HepG2 (cell line): ENCODE data around the gene CAB39. TPM values are rescaled to one million over a fixed set of nuclear protein-coding genes. Genes with fewer than 3 reads are reported as not detected.

Source experiments
- JDP2 ChIP-seq: sonication (generic); formaldehyde crosslinking; IDR thresholded peaks from 2 replicates; pipeline ENCODE4 v1.8.1; 2022; ENCODE audit warnings: missing genetic modification reagents, borderline replicate concordance
- MEF2D ChIP-seq: sonication (generic); formaldehyde crosslinking; IDR thresholded peaks from 2 replicates; pipeline ENCODE4 v1.5.1; 2020; ENCODE audit warnings: mild to moderate bottlenecking, missing genetic modification reagents
- NONO ChIP-seq, 2 experiments: fragments of 450-650 bp in 1 of 2; sonication (generic) in 1 of 2; formaldehyde crosslinking in 1 of 2; IDR thresholded peaks in 1 of 2; conservative IDR thresholded peaks in 1 of 2; 2 replicates each; pipeline versions ENCODE4 v1.6.1 to v1.8.0; 2017 to 2022; ENCODE audit warnings: mild to moderate bottlenecking in 1 of 2, missing genetic modification reagents in 1 of 2, moderate library complexity in 1 of 2
- POLR2AphosphoS2 ChIP-seq: IDR thresholded peaks from 2 replicates; pipeline ENCODE4 v1.6.1; 2011; ENCODE audit warnings: low read depth, low read length, improper control_type of control experiment
- SALL1 ChIP-seq: sonication (generic); formaldehyde crosslinking; IDR thresholded peaks from 2 replicates; pipeline ENCODE4 v1.8.0; 2022; ENCODE audit warnings: mild to moderate bottlenecking, missing genetic modification reagents
- TGIF2 ChIP-seq: IDR thresholded peaks from 2 replicates; pipeline ENCODE4 v1.6.1; 2016; ENCODE audit warnings: control low read depth, missing compliant biosample characterization
- TOE1 ChIP-seq: sonication (generic); formaldehyde crosslinking; IDR thresholded peaks from 2 replicates; pipeline ENCODE4 v1.4.0; 2020; ENCODE audit warnings: mild to moderate bottlenecking, missing genetic modification reagents
- ZC3H13 ChIP-seq: sonication (generic); formaldehyde crosslinking; IDR thresholded peaks from 2 replicates; pipeline ENCODE4 v1.8.1; 2023; ENCODE audit warnings: mild to moderate bottlenecking, missing genetic modification reagents, moderate library complexity
- ZIK1 ChIP-seq: sonication (generic); formaldehyde crosslinking; IDR thresholded peaks from 2 replicates; pipeline ENCODE4 v1.5.0; 2020; ENCODE audit warnings: mild to moderate bottlenecking, low read depth, missing genetic modification reagents, borderline replicate concordance
- ZNF121 ChIP-seq: sonication (generic); formaldehyde crosslinking; IDR thresholded peaks from 2 replicates; pipeline ENCODE4 v1.5.0; 2020; ENCODE audit warnings: mild to moderate bottlenecking, missing genetic modification reagents
- ZNF124 ChIP-seq: sonication (generic); formaldehyde crosslinking; IDR thresholded peaks from 2 replicates; pipeline ENCODE4 v1.4.0; 2020; ENCODE audit warnings: missing genetic modification reagents
- ZNF160 ChIP-seq: sonication (generic); formaldehyde crosslinking; IDR thresholded peaks from 2 replicates; pipeline ENCODE4 v1.8.0; 2022; ENCODE audit warnings: mild to moderate bottlenecking, inconsistent platforms, missing genetic modification reagents
- ZNF234 ChIP-seq: sonication (generic); formaldehyde crosslinking; conservative IDR thresholded peaks from 2 replicates; pipeline ENCODE4 v1.5.1; 2020; ENCODE audit warnings: mild to moderate bottlenecking, missing genetic modification reagents
- ZNF484 ChIP-seq: sonication (generic); formaldehyde crosslinking; IDR thresholded peaks from 2 replicates; pipeline ENCODE4 v1.5.1; 2020; ENCODE audit warnings: mild to moderate bottlenecking, low read depth, missing genetic modification reagents, borderline replicate concordance
- ZNF557 ChIP-seq: sonication (generic); formaldehyde crosslinking; IDR thresholded peaks from 2 replicates; pipeline ENCODE4 v1.4.0; 2020; ENCODE audit warnings: missing genetic modification reagents
- ZNF746 ChIP-seq: sonication (generic); formaldehyde crosslinking; IDR thresholded peaks from 2 replicates; pipeline ENCODE4 v1.8.0; 2022; ENCODE audit warnings: mild to moderate bottlenecking, missing genetic modification reagents
- polyA plus RNA-seq, 8 experiments: library from polyadenylated mRNA; depleted of rRNA in 3 of 8; stranded (reverse) in 7 of 8; unstranded in 1 of 8; fragments of >200 nt; fragmentation: Illumina TruSeq in 4 of 8; extraction: Trizol in 4 of 8; gene quantifications; 2 replicates each; pipeline versions ENCODE4 v1.2.1 to v1.2.3, GENCODE V29; 2011 to 2016; ENCODE audit warnings: low read depth in 4 of 8, missing spikeins in 1 of 8, mixed read lengths in 1 of 8; ENCODE audit not compliant: insufficient read depth in 1 of 8
- total RNA-seq, 5 experiments: library from RNA; depleted of rRNA; stranded (reverse); fragments of >200 nt; fragmentation: Illumina TruSeq; extraction: Trizol; gene quantifications; 2 replicates each; pipeline ENCODE4 v1.2.3, GENCODE V29; 2016; ENCODE audit warnings: low read depth in 1 of 5
- TF ChIP-seq, protein P1 (sequence below): sonication (generic); formaldehyde crosslinking; IDR thresholded peaks from 2 replicates; pipeline ENCODE4 v1.4.0; 2020; ENCODE audit warnings: missing genetic modification reagents, borderline replicate concordance
- TF ChIP-seq, protein P2 (sequence below): sonication (generic); formaldehyde crosslinking; IDR thresholded peaks from 2 replicates; pipeline ENCODE4 v1.8.0; 2022; ENCODE audit warnings: mild to moderate bottlenecking, missing genetic modification reagents, moderate library complexity
- TF ChIP-seq, protein P3 (sequence below): sonication (generic); formaldehyde crosslinking; IDR thresholded peaks from 2 replicates; pipeline ENCODE4 v1.4.0; 2020; ENCODE audit warnings: mild to moderate bottlenecking, missing genetic modification reagents
- TF ChIP-seq, protein P4 (sequence below): sonication (generic); formaldehyde crosslinking; IDR thresholded peaks from 2 replicates; pipeline ENCODE4 v1.4.0; 2020; ENCODE audit warnings: missing genetic modification reagents

CAB39 gene
- total and polyA plus RNA-seq, 2 of the 13 experiments (the other 11 are each of a cell fraction or from before 2014, with no cell fraction given): 19.3 to 45.3 TPM

DNA sequence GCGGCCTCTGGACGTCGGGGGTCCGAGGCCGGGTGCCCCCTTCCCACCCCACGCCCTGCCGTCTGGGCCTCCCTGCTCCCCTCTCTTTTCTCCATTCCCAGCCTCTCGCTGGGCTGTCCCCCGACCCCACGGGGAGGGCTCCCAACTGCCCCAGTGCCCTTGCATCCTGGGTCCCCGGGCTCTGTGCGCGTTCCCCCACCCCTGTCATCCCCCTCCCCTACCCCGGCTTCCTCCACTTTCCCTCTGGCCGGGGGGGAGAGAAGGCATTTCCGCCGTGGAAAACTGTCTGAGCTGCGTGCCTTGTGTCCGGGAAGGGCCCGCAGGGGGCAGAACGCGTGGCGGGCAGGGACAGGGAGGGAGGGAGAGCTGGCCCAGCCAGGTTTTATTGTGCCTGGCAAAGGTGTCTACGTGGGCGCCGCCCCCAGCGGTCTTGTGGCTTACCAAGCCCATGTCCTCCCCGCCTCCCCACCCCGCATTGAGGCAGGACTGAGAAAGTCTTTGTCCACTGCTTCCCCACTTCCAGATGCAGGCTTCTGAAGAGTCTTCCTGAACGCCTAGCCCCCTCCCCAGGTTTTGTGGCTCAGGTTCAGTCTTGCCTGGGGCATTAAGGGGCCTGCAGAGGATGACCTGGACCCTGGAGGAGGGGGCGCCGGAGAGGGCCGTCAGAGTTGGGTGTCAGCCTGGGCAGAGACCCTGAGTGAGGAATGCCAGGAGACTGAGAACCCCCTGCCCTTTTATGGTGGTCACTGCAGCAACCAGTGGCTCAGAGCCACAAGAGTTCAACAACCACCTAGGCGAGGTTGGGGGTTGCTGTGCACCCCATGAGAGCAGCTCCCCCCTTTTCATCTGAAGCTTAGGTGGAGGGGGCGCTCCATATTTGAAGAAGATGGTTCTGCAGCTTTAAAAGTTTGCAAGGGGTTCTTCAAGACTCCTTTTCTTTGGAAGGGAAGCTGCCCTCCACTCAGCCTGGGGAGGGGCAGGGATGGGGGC, 153.4 kb downstream of the CAB39 start (continued):
- TF ChIP-seq, protein P1, sequence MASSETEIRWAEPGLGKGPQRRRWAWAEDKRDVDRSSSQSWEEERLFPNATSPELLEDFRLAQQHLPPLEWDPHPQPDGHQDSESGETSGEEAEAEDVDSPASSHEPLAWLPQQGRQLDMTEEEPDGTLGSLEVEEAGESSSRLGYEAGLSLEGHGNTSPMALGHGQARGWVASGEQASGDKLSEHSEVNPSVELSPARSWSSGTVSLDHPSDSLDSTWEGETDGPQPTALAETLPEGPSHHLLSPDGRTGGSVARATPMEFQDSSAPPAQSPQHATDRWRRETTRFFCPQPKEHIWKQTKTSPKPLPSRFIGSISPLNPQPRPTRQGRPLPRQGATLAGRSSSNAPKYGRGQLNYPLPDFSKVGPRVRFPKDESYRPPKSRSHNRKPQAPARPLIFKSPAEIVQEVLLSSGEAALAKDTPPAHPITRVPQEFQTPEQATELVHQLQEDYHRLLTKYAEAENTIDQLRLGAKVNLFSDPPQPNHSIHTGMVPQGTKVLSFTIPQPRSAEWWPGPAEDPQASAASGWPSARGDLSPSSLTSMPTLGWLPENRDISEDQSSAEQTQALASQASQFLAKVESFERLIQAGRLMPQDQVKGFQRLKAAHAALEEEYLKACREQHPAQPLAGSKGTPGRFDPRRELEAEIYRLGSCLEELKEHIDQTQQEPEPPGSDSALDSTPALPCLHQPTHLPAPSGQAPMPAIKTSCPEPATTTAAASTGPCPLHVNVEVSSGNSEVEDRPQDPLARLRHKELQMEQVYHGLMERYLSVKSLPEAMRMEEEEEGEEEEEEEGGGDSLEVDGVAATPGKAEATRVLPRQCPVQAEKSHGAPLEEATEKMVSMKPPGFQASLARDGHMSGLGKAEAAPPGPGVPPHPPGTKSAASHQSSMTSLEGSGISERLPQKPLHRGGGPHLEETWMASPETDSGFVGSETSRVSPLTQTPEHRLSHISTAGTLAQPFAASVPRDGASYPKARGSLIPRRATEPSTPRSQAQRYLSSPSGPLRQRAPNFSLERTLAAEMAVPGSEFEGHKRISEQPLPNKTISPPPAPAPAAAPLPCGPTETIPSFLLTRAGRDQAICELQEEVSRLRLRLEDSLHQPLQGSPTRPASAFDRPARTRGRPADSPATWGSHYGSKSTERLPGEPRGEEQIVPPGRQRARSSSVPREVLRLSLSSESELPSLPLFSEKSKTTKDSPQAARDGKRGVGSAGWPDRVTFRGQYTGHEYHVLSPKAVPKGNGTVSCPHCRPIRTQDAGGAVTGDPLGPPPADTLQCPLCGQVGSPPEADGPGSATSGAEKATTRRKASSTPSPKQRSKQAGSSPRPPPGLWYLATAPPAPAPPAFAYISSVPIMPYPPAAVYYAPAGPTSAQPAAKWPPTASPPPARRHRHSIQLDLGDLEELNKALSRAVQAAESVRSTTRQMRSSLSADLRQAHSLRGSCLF (CRISPR knock-in tag): no peak
- TF ChIP-seq POLR2AphosphoS2: no peak
- TF ChIP-seq, protein P2, sequence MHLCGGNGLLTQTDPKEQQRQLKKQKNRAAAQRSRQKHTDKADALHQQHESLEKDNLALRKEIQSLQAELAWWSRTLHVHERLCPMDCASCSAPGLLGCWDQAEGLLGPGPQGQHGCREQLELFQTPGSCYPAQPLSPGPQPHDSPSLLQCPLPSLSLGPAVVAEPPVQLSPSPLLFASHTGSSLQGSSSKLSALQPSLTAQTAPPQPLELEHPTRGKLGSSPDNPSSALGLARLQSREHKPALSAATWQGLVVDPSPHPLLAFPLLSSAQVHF (CRISPR knock-in tag): 0 out of 2 replicates have a peak, but pooled peaks have one; percentile 38
- TF ChIP-seq MEF2D (CRISPR knock-in tag): no peak
- TF ChIP-seq, protein P3, sequence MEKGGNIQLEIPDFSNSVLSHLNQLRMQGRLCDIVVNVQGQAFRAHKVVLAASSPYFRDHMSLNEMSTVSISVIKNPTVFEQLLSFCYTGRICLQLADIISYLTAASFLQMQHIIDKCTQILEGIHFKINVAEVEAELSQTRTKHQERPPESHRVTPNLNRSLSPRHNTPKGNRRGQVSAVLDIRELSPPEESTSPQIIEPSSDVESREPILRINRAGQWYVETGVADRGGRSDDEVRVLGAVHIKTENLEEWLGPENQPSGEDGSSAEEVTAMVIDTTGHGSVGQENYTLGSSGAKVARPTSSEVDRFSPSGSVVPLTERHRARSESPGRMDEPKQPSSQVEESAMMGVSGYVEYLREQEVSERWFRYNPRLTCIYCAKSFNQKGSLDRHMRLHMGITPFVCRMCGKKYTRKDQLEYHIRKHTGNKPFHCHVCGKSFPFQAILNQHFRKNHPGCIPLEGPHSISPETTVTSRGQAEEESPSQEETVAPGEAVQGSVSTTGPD (CRISPR knock-in tag): 0 out of 2 replicates have a peak, but pooled peaks have one; percentile 18
- TF ChIP-seq ZNF160 (CRISPR knock-in tag): no peak
- no peak for TF ChIP-seq ZC3H13
- no peak for TF ChIP-seq ZNF484 (CRISPR knock-in tag)
- TF ChIP-seq ZNF124 (CRISPR knock-in tag): no peak
- no peak for TF ChIP-seq ZIK1 (CRISPR knock-in tag)
- TF ChIP-seq ZNF746 (CRISPR knock-in tag): peak; percentile 79
- no peak for TF ChIP-seq JDP2 (CRISPR knock-in tag)
- TF ChIP-seq NONO (IDR thresholded peaks at IDR 0.05): no peak
- no peak for TF ChIP-seq NONO (CRISPR knock-in tag; conservative IDR thresholded peaks at IDR 0.05)
- TF ChIP-seq TGIF2 (CRISPR knock-in tag): peak; percentile 32; the same call in 1 of the 2 replicates
- TF ChIP-seq ZNF234 (CRISPR knock-in tag): no peak
- no peak for TF ChIP-seq ZNF557
- no peak for TF ChIP-seq TOE1 (CRISPR knock-in tag)
- TF ChIP-seq SALL1: peak; percentile 45; the same call in 1 of the 2 replicates
- no peak for TF ChIP-seq ZNF121 (CRISPR knock-in tag)
- TF ChIP-seq, protein P4, sequence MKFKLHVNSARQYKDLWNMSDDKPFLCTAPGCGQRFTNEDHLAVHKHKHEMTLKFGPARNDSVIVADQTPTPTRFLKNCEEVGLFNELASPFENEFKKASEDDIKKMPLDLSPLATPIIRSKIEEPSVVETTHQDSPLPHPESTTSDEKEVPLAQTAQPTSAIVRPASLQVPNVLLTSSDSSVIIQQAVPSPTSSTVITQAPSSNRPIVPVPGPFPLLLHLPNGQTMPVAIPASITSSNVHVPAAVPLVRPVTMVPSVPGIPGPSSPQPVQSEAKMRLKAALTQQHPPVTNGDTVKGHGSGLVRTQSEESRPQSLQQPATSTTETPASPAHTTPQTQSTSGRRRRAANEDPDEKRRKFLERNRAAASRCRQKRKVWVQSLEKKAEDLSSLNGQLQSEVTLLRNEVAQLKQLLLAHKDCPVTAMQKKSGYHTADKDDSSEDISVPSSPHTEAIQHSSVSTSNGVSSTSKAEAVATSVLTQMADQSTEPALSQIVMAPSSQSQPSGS (CRISPR knock-in tag): no peak
